K562 (cell line): ENCODE results near the gene KCTD1. TPM values are rescaled to one million over a fixed set of nuclear protein-coding genes. Genes with fewer than 3 reads are reported as not detected.
"Not testable (repeated sequence)": the region's sequence is repeated elsewhere in the genome, so short reads cannot be mapped to it uniquely, and the experiment has no call there.

ENCODE experiments used
- ATAC-seq: fragments of 200-7000 bp; cut with Tn5 transposase; 3 replicates; pipeline ENCODE4 v1.9.1; 2020; ENCODE audit warnings: moderate library complexity
- BruUV-seq: library from RNA; stranded (reverse); fragments of 400-500 nt; replicated peaks from 2 replicates; lab custom pipeline; 2021; lab: Mats Ljungman, UMichigan
- CTCF ChIA-PET: fragments of 300-600 bp; formaldehyde crosslinking; extraction: SDS; loops from one replicate; lab custom pipeline; 2021; ENCODE audit warnings: low intra/inter-chr PET ratio; lab: Yijun Ruan, JAX
- POLR2A ChIA-PET: fragments of 300-600, 350-650 bp; sonication (Branson Sonifier 250); formaldehyde crosslinking; extraction: SDS; loops from one replicate; lab custom pipeline; 2021; ENCODE audit warnings: antibody characterized with exemption, inconsistent platforms; lab: Yijun Ruan, JAX
- DNase-seq, 4 experiments: peaks; one replicate each; pipeline versions ENCODE4 v3.0.0 to v3.0.0-alpha.2; 2011 to 2018; ENCODE audit warnings: low spot score in 3 of 4, mixed read lengths in 3 of 4; ENCODE audit errors: extremely low read depth in 1 of 4
- FAIRE-seq: peaks from 2 replicates; lab custom pipeline; 2011; peaks lifted over from hg19 to GRCh38; lab: Jason Lieb, UNC
- H2AFZ ChIP-seq: 2 replicates; pipeline ENCODE4 v1.6.0; 2011; ENCODE audit warnings: low read depth, low read length, control low read depth, inconsistent platforms
- H3K27ac ChIP-seq: fragments of 200-600 bp; 3 replicates; pipeline ENCODE4 v1.8.0; 2011; ENCODE audit warnings: low read depth, mild to moderate bottlenecking, control low read depth, inconsistent platforms, low read length, moderate library complexity, mixed read lengths; ENCODE audit errors: extremely low read depth
- H3K27me3 ChIP-seq, 2 experiments: fragments of 300-600 bp in 1 of 2; 2 replicates in 1 of 2; 3 replicates in 1 of 2; pipeline versions ENCODE4 v1.6.0 to v1.8.0; 2011; ENCODE audit warnings: inconsistent platforms in 2 of 2, low read length in 2 of 2, mild to moderate bottlenecking in 1 of 2, mixed read lengths in 1 of 2, moderate library complexity in 1 of 2; ENCODE audit not compliant: control insufficient read depth in 2 of 2, insufficient read depth in 2 of 2
- H3K36me3 ChIP-seq: fragments of 300-600 bp; 3 replicates; pipeline ENCODE4 v1.8.0; 2011; ENCODE audit warnings: mild to moderate bottlenecking, low read length, inconsistent platforms; ENCODE audit not compliant: control insufficient read depth, insufficient read depth
- H3K4me1 ChIP-seq, 2 experiments: fragments of 200-600 bp in 1 of 2; replicated peaks in 1 of 2; 2 replicates in 1 of 2; 3 replicates in 1 of 2; pipeline versions ENCODE4 v1.5.1 to v1.8.0; 2011; ENCODE audit warnings: inconsistent platforms in 2 of 2, low read length in 2 of 2, mild to moderate bottlenecking in 1 of 2, mixed read lengths in 1 of 2, moderate library complexity in 1 of 2; ENCODE audit not compliant: control insufficient read depth in 2 of 2, insufficient read depth in 2 of 2
- H3K4me2 ChIP-seq: 2 replicates; pipeline ENCODE4 v1.6.1; 2011; ENCODE audit warnings: low read length, control low read depth, inconsistent platforms, mixed read lengths; ENCODE audit not compliant: insufficient read depth
- H3K4me3 ChIP-seq: fragments of 200-600 bp; sonication (generic), shearing (Covaris generic); 2 replicates; pipeline ENCODE4 v1.5.1; 2016; ENCODE audit warnings: control low read depth, inconsistent platforms
- H3K79me2 ChIP-seq: fragments of 200-600 bp; 3 replicates; pipeline ENCODE4 v1.8.0; 2011; ENCODE audit warnings: low read length, inconsistent platforms; ENCODE audit not compliant: control insufficient read depth, insufficient read depth
- H3K9ac ChIP-seq, 2 experiments: 2 replicates each; pipeline versions ENCODE4 v1.6.0 to v1.6.1; 2011; ENCODE audit warnings: low read depth in 2 of 2, low read length in 2 of 2, control low read depth in 1 of 2, inconsistent platforms in 1 of 2, mild to moderate bottlenecking in 1 of 2, mixed read lengths in 1 of 2; ENCODE audit not compliant: insufficient read depth in 1 of 2
- H3K9me1 ChIP-seq: one replicate; pipeline ENCODE4 v1.6.0; 2011; ENCODE audit warnings: inconsistent platforms, mild to moderate bottlenecking, low read length, moderate library complexity; ENCODE audit not compliant: control insufficient read depth, insufficient read depth
- H3K9me3 ChIP-seq: replicated peaks from 2 replicates; pipeline ENCODE4 v1.5.1; 2011; ENCODE audit warnings: low read depth, low read length, inconsistent platforms; ENCODE audit not compliant: control insufficient read depth, insufficient read depth
- H4K20me1 ChIP-seq: replicated peaks from 2 replicates; pipeline ENCODE4 v1.6.1; 2011; ENCODE audit warnings: low read length, inconsistent platforms, mixed read lengths; ENCODE audit not compliant: control insufficient read depth, insufficient read depth
- CBX2 ChIP-seq: fragments of 200-600 bp; sonication (generic); IDR thresholded peaks from one replicate; pipeline ENCODE4 v1.6.1; 2012; ENCODE audit warnings: mild to moderate bottlenecking, low read length, inconsistent platforms; ENCODE audit not compliant: insufficient read depth, poor library complexity, severe bottlenecking
- EP300 ChIP-seq: IDR thresholded peaks from 2 replicates; pipeline ENCODE4 v1.6.1; 2012; ENCODE audit warnings: low read length, improper control_type of control experiment
- FOXM1 ChIP-seq, 2 experiments: fragments of 450-650 bp in 1 of 2; sonication (generic) in 1 of 2; formaldehyde crosslinking in 1 of 2; IDR thresholded peaks; 2 replicates each; pipeline versions ENCODE4 v1.6.1 to v1.9.0; 2017 to 2022; ENCODE audit warnings: low read depth in 2 of 2, mild to moderate bottlenecking in 2 of 2, missing genetic modification reagents in 1 of 2, moderate library complexity in 1 of 2
- JUN ChIP-seq, 2 experiments: sonication (generic) in 1 of 2; formaldehyde crosslinking in 1 of 2; IDR thresholded peaks; 2 replicates each; pipeline versions ENCODE4 v1.6.1 to v1.8.0; 2012 to 2022; ENCODE audit warnings: borderline replicate concordance in 2 of 2, mild to moderate bottlenecking in 2 of 2, improper control_type of control experiment in 1 of 2, low read depth in 1 of 2, low read length in 1 of 2, missing genetic modification reagents in 1 of 2
- MEF2A ChIP-seq: IDR thresholded peaks from 2 replicates; pipeline ENCODE4 v1.6.1; 2011; ENCODE audit warnings: low read depth, mild to moderate bottlenecking, low read length, moderate library complexity; ENCODE audit not compliant: control insufficient read depth
- PHF21A ChIP-seq: fragments of 450-650 bp; IDR thresholded peaks from 2 replicates; pipeline ENCODE4 v1.6.1; 2017; ENCODE audit warnings: low read depth, borderline replicate concordance
- RBM34 ChIP-seq: fragments of 200-400 bp; formaldehyde crosslinking; IDR thresholded peaks from 2 replicates; pipeline ENCODE4 v1.6.1; 2018; ENCODE audit warnings: low read length, borderline replicate concordance; ENCODE audit not compliant: insufficient read depth
- SMC3 ChIP-seq: conservative IDR thresholded peaks from 2 replicates; pipeline ENCODE4 v1.6.1; 2011; ENCODE audit warnings: low read depth, low read length, improper control_type of control experiment; ENCODE audit not compliant: insufficient read depth
- ZNF24 ChIP-seq: fragments of 450-650 bp; IDR thresholded peaks from 2 replicates; pipeline ENCODE4 v1.6.1; 2016
- ZNF75A ChIP-seq: fragments of 450-650 bp; formaldehyde crosslinking; IDR thresholded peaks from 2 replicates; pipeline ENCODE4 v1.4.0; 2020; ENCODE audit warnings: mild to moderate bottlenecking
- WGBS: fragments of 100-300 bp; shearing (Covaris generic); methylation state at CpG from one replicate; pipeline ENCODE4 v1.1.6; 2016; ENCODE audit warnings: low coverage, mixed read lengths; ENCODE audit not compliant: insufficient coverage; ENCODE audit errors: missing lambda C conversion rate; 5-methylcytosine and 5-hydroxymethylcytosine counted together
- in situ Hi-C: fragments of 300-500 bp; cut with MboI; formaldehyde crosslinking; loops from 4 replicates; pipeline ENCODE4 v1.15.0; 2018; ENCODE audit warnings: inconsistent platforms, mixed read lengths
- intact Hi-C: fragments of 100-400 bp; cut with micrococcal nuclease; formaldehyde crosslinking; loops from 2 replicates; pipeline ENCODE4 v1.14.2; 2022
- polyA plus RNA-seq, 8 experiments: library from polyadenylated mRNA; depleted of rRNA in 4 of 8; stranded (reverse) in 5 of 8; unstranded in 3 of 8; fragments of >200 nt; fragmentation: Nextera tagmentation in 2 of 8; fragmentation: Illumina TruSeq in 1 of 8; extraction: Ambion mirVana in 2 of 8; extraction: Trizol in 1 of 8; gene quantifications; 2 replicates each; pipeline versions ENCODE4 v1.2.1 to v1.2.3, GENCODE V29; 2011 to 2014; ENCODE audit warnings: inconsistent platforms in 1 of 8, missing spikeins in 1 of 8
- total RNA-seq, 7 experiments: library from RNA; depleted of rRNA in 6 of 7; stranded (reverse); fragments of >200 nt in 6 of 7; fragmentation: Illumina TruSeq in 2 of 7; extraction: Trizol in 2 of 7; gene quantifications; 2 replicates each; pipeline versions ENCODE4 v1.2.1 to v1.2.3, GENCODE V29; 2011 to 2021; ENCODE audit warnings: low replicate concordance in 1 of 7

Gene KCTD1
- total and polyA plus RNA-seq, 9 of the 15 experiments (the other 6 are each of a cell fraction or from before 2014, with no cell fraction given) = not detected

DNA sequence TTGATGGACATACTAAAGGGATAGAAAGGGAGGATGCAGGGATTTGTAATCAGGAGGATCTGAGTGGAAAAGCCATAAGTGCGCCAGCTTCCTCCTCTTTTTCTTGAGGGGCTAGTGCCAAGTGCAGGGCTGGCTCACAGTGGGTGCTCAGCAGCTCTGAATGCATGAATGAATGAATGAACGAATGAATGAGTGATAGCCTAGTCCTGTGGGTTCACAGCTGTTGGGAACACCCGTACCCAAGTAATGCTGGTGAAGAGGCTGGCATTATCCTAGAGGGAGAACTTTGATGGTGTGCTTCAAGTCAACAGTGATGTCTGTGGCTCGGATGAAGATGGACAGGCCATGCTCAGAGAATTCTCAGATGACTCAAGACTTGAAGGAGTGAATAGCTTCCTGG, 108.8 kb downstream of the KCTD1 start:
- DNase-seq (no peak), FAIRE-seq (no peak), ATAC-seq (no peak)
- no peak overlapping the region for H3K4me3 ChIP-seq
- H4K20me1 ChIP-seq = no peaks in the 10 kb centered on the region
- no TSS peak for BruUV-seq
- no peak overlapping the region for H2AFZ ChIP-seq
- in situ Hi-C loops = no loop called here
- ChIA-PET CTCF (no interaction called here), POLR2A (interaction anchor here (1.3 kb wide), 1 partner anchor 20 kb away, joined by 3 read pairs; no protein-coding TSS in a partner anchor)
- no peak overlapping the region for H3K4me2 ChIP-seq
- no peaks in the 10 kb centered on the region for H3K79me2 ChIP-seq
- no peak overlapping the region for H3K27ac ChIP-seq
- H3K9me3 ChIP-seq = no peaks in the 10 kb centered on the region
- H3K27me3 ChIP-seq = peaks cover 3 to 18% of the 10 kb centered on the region in 2 experiments; a peak in 4 of 5 replicates
- no peak for TF ChIP-seq JUN (IDR thresholded peaks at IDR 0.05; ENCODE audit: borderline replicate concordance, low read depth, low read length)
- TF ChIP-seq JUN (CRISPR knock-in tag; IDR thresholded peaks at IDR 0.05; ENCODE audit: borderline replicate concordance) = no peak
- peak; percentile 82 for TF ChIP-seq ZNF24
- no peak for TF ChIP-seq CBX2
- no peaks in the 10 kb centered on the region for H3K36me3 ChIP-seq
- 0% methylated on average over 4 of the region's 4 CpGs for WGBS
- intact Hi-C loops = no loop called here
- no peaks in the 10 kb centered on the region for H3K9me1 ChIP-seq
- H3K9ac ChIP-seq = no peak overlapping the region
- H3K4me1 ChIP-seq = no peaks in the 10 kb centered on the region

DNA sequence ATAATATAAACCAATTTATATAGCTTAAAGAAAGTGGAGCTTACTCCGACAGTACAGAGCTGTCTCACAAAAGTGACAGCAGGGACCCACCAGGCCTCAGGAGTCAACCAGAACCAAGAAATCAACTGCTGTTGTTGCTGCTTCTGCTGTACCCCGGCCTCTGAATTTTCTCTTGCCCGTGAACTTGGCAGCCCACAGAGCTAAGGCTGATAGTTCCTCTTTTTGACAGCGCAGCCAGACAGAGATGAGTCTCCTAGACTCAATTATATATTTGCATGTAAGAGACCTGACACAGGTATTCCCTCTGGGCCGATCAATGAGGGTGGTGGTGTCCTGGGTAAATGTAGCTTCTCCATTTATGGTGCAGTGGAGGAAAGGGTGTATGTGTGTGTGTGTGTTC, 109.4 kb downstream of the KCTD1 start:
- intact Hi-C loops (no loop called here), in situ Hi-C loops (no loop called here)
- Histone ChIP-seq H3K36me3 (no peaks in the 10 kb centered on the region), H4K20me1 (no peaks in the 10 kb centered on the region), H3K27me3 (peaks cover 3 to 18% of the 10 kb centered on the region in 2 experiments; a peak in 4 of 5 replicates), H3K9ac (no peak overlapping the region), H2AFZ (no peak overlapping the region), H3K4me2 (no peak overlapping the region), H3K9me3 (no peaks in the 10 kb centered on the region), H3K4me3 (no peak overlapping the region), H3K27ac (no peak overlapping the region), H3K79me2 (no peaks in the 10 kb centered on the region), H3K4me1 (no peaks in the 10 kb centered on the region), H3K9me1 (no peaks in the 10 kb centered on the region)
- CTCF ChIA-PET = no interaction called here
- POLR2A ChIA-PET = no interaction called here
- WGBS = 0% methylated on average over 5 of the region's 5 CpGs
- TF ChIP-seq FOXM1 (IDR thresholded peaks at IDR 0.05; ENCODE audit: low read depth) (no peak), FOXM1 (CRISPR knock-in tag; IDR thresholded peaks at IDR 0.05; ENCODE audit: low read depth) (no peak), EP300 (no peak), ZNF75A (CRISPR knock-in tag) (no peak), MEF2A (no peak), SMC3 (no peak), RBM34 (no peak), PHF21A (no peak)
- ATAC-seq = no peak; the same call in 2 of the 3 replicates
- no TSS peak for BruUV-seq
- no peak for FAIRE-seq
- no peak for DNase-seq

DNA sequence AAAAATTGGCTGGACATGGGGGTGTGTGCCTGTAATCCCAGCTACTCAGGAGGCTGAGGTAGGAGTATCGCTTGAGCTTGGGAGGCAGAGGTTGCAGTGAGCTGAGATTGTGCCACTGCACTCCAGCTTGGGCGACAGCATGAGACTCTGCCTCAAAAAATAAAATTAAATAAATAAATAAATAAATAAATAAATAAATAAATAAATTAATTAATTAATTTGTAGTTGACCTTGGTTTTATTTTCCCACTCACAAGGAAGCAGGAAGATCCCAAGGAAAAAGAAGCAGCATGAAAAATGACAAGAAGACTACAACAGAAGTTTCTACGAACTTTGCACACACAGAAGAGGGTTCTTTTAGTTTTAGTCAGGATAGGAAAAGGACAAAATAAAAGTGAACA, 110.7 kb downstream of the KCTD1 start:
- POLR2A ChIA-PET, H2AFZ ChIP-seq, H3K4me3 ChIP-seq, in situ Hi-C loops, intact Hi-C loops, H3K9me1 ChIP-seq, H4K20me1 ChIP-seq, CTCF ChIA-PET, H3K36me3 ChIP-seq, H3K4me1 ChIP-seq, H3K9me3 ChIP-seq, H3K27ac ChIP-seq, FAIRE-seq, H3K79me2 ChIP-seq, BruUV-seq, ATAC-seq, H3K4me2 ChIP-seq, H3K9ac ChIP-seq, DNase-seq: not testable (repeated sequence)
- H3K27me3 ChIP-seq = peaks cover 3 to 18% of the 10 kb centered on the region in 2 experiments; a peak in 4 of 5 replicates
- WGBS = 0% methylated on average over 3 of the region's 3 CpGs
